ENCODE results near the gene MEP1B.
"Not testable (repeated sequence)": the region's sequence is repeated elsewhere in the genome, so short reads cannot be mapped to it uniquely, and the experiment has no call there.

MEP1B gene

DNA sequence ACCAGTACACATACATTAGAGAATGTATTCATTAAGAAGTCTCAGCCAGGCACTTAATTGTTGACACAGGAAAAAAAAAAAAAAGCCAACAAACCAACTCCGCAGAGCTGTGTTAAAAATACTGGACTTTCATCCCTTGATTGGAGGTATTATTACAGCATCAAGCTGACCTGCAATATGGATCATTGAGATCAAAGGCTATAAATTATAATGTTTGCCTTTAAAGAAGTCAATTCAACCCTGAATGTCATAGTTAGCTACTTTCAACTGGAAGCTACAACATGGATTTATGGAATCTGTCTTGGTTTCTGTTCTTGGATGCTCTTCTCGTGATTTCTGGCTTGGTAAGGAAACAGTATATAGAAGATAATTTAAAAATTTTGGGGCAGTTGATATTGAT, at the start of gene MEP1B:
Gene MEP1B (plus strand): TSS at position 250 of the 400 bp plus-strand sequence. CDS start 32 bp downstream, at position 282.
- no peak for DNase-seq

GRCh38 chr18:32148185-32148870, 41.5 kb upstream of the MEP1B start:
- DNase-seq = no peak

DNA sequence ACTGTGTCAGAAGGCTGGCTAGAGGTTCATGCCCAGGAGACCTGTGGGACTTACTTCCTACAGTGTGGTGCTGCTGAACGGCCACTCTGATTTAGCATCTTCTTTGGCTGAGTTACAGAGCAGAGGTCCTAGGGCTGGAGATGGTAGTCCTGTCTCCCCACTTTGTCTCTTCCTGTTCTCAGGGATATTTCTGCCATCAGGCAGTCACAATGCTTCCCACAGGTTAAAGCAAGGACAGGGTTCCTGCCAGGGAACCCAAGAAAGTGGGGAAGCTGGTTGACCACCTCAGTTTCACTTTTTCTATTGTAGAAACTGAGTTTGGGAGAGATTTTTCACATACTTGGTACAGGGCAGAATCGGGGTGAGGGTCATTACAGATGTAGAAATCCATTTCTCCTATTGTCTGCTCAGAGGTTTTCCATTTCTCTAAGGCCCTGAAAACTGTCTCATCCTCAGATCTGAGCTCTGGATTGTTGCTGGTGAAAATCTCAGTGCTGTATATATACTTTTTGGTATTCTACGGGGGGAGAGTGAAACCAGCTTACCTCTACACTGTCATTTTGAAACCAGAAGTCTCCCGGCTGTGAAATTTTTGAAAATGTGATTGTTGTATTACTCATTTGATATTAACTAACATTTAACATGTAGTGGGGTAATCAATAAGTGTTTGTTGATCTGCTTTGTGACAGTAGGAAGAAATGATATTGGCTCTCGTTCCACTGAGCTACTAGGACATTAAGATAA, 37.0 kb upstream of the MEP1B start:
- no peak for DNase-seq

GRCh38 chr18:32156855-32157254, 33.0 kb upstream of the MEP1B start:
- no peak for DNase-seq

- no peak for DNase-seq
Observed at GRCh38 chr18:32157580-32157979, 32.3 kb upstream of the MEP1B start.

- DNase-seq = peak; percentile 86
Observed at GRCh38 chr18:32158108-32158624, 31.7 kb upstream of the MEP1B start.

DNA sequence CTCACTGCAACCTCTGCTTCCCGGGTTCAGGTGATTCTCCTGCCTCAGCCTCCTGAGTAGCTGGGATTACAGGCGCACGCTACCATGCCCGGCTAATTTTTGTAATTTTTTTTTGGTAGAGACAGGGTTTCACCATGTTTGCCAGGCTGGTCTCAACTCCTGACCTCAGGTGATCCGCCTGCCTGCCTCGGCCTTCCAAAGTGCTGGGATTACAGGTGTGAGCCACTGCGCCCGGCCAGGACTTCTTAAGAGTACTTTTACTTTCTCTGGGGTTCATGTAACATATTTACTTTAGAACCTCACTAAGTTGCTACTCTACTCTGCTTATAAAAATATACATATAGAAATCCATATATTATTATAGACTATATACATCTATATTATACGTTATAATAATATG, 31.2 kb upstream of the MEP1B start:
- DNase-seq = not testable (repeated sequence)

- no peak for DNase-seq
Observed at GRCh38 chr18:32160547-32160946, 29.3 kb upstream of the MEP1B start.

DNA sequence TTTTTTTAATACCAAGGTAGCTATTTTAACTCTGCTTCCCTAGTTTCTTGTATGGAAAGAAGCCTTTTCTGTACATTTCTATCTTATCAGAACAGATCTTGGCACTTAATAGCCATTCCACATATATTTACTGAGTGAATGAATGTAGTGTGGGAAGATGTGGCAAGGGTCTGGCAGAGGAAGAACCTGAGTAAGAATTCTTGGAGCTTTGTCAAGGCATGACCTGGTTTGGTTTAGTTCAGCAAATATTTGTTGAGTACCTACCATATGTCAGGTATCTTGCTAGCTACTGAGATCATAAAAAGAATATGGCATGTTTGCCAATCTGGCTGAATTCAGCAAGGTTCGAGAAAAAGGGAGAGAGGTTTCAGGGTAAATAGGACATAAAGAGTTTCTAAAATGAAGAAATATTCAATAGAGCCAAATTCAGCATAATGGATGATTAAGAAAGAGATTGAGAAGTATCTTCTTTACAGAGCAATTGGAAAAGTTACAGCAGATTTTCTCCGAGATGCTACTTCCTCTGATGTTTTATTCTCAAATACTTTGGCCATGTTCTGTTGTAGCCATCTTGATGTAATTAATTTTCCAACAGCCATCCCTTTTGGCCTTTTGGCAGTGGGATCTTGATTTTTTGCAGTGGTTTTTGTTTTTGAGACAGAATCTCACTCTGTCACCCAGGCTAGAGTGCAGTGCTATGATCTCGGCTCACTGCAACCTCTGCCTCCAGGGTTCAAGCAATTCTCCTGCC, 21.7 kb upstream of the MEP1B start:
- DNase-seq = no peak

- no peak for DNase-seq
Observed at GRCh38 chr18:32173654-32174053, 16.2 kb upstream of the MEP1B start.

GRCh38 chr18:32174719-32175118, 15.1 kb upstream of the MEP1B start:
- DNase-seq = no peak

- no peak for DNase-seq
Observed at GRCh38 chr18:32175265-32175664, 14.6 kb upstream of the MEP1B start.

DNA sequence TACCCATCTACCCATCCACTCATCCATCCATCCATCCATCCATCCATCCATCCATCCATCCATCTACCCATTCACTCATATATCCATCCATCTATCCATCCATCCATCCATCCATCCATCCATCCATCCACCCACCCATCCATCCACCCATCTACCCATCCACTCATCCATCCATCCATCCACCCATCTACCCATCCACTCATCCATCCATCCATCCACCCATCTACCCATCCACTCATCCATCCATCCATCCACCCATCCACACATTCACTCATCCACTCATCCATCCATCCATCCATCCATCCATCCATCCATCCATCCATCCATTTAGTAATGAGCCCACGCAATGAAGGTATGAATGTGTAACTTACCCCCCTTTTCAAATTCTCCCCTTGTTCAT, 13.1 kb upstream of the MEP1B start:
- not testable (repeated sequence) for DNase-seq

- DNase-seq = no peak
Observed at GRCh38 chr18:32177530-32177929, 12.3 kb upstream of the MEP1B start.

- DNase-seq = no peak
Observed at GRCh38 chr18:32183503-32183902, 6.3 kb upstream of the MEP1B start.

- no peak for DNase-seq
Observed at GRCh38 chr18:32190209-32190608, 370 bp downstream of the MEP1B start.

GRCh38 chr18:32195881-32196815, 6.3 kb downstream of the MEP1B start:
- DNase-seq = no peak

DNA sequence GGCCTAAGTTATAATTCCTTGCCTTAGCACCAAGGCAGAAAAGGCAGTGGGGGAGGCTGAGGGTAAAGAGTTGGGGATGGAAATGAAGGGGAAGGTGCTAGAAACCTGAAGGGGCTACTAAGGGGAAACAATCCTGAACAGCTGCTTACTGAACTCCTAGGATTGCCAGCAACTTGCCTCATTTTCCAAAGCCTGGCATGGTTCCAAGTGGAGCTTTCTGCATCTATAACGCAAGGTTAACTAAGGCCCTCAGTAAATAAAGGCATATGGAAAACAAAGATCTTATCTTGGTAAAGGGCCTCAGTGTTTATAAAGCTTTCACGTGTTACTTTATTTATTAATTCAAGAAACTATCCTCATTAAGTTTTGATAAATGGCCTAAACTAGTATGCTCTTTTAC, 10.9 kb downstream of the MEP1B start:
- no peak for DNase-seq

GRCh38 chr18:32201948-32202672, 12.3 kb downstream of the MEP1B start:
- DNase-seq = no peak

- DNase-seq = no peak
Observed at GRCh38 chr18:32208023-32208422, 18.2 kb downstream of the MEP1B start.

- no peak for DNase-seq
Observed at GRCh38 chr18:32208577-32208976, 18.7 kb downstream of the MEP1B start.

Data from hematopoietic multipotent progenitor cell treated with erythropoietin and hydrocortisone succinate and interleukin-3 and kit ligand, for 8 days (in vitro differentiated cells).